H9 (cell line): ENCODE measurements around the gene PIRT. TPM values are rescaled to one million over a fixed set of nuclear protein-coding genes. Genes with fewer than 3 reads are reported as not detected.

Experiments
- DNase-seq: peaks from one replicate; pipeline ENCODE4 v3.0.0-alpha.2; 2017
- H2AFZ ChIP-seq: one replicate; pipeline ENCODE4 v1.6.1; 2013; ENCODE audit warnings: mild to moderate bottlenecking, low read length, control low read depth, moderate library complexity
- H2AK5ac ChIP-seq: 2 replicates; pipeline ENCODE4 v1.6.1; 2013; ENCODE audit warnings: low read length, control low read depth, mixed read lengths; ENCODE audit not compliant: insufficient read length
- H2BK120ac ChIP-seq: one replicate; pipeline ENCODE4 v1.6.1; 2013; ENCODE audit warnings: low read depth, mild to moderate bottlenecking, low read length, control low read depth, inconsistent platforms; ENCODE audit not compliant: poor library complexity, severe bottlenecking
- H2BK12ac ChIP-seq: 2 replicates; pipeline ENCODE4 v1.6.1; 2013; ENCODE audit warnings: low read length, control low read depth, mixed read lengths, low read depth; ENCODE audit not compliant: insufficient read length
- H2BK15ac ChIP-seq: 2 replicates; pipeline ENCODE4 v1.6.1; 2013; ENCODE audit warnings: low read depth, low read length, control low read depth
- H2BK20ac ChIP-seq: one replicate; pipeline ENCODE4 v1.6.1; 2013; ENCODE audit warnings: low read depth, mild to moderate bottlenecking, low read length, control low read depth, inconsistent platforms; ENCODE audit not compliant: poor library complexity, severe bottlenecking
- H2BK5ac ChIP-seq: 2 replicates; pipeline ENCODE4 v1.6.1; 2013; ENCODE audit warnings: low read length, control low read depth, mixed read lengths; ENCODE audit not compliant: insufficient read length
- H3K14ac ChIP-seq: 2 replicates; pipeline ENCODE4 v1.6.1; 2013; ENCODE audit warnings: low read length, control low read depth; ENCODE audit not compliant: insufficient read depth
- H3K18ac ChIP-seq: 2 replicates; pipeline ENCODE4 v1.6.1; 2013; ENCODE audit warnings: low read depth, mild to moderate bottlenecking, mixed read lengths, low read length, control low read depth; ENCODE audit not compliant: insufficient read length
- H3K23ac ChIP-seq: 2 replicates; pipeline ENCODE4 v1.6.1; 2013; ENCODE audit warnings: low read length, control low read depth, mixed read lengths, low read depth; ENCODE audit not compliant: insufficient read length
- H3K23me2 ChIP-seq: 2 replicates; pipeline ENCODE4 v1.6.1; 2013; ENCODE audit warnings: low read depth, mild to moderate bottlenecking, mixed read lengths, low read length, control low read depth; ENCODE audit not compliant: insufficient read length, poor library complexity, severe bottlenecking
- H3K27ac ChIP-seq: 2 replicates; pipeline ENCODE4 v1.5.1; 2013; ENCODE audit warnings: low read length, control low read depth, mixed read lengths, low read depth; ENCODE audit not compliant: insufficient read length
- H3K27me3 ChIP-seq: 2 replicates; pipeline ENCODE4 v1.6.1; 2013; ENCODE audit warnings: low read length, control low read depth, inconsistent platforms; ENCODE audit not compliant: insufficient read depth
- H3K4ac ChIP-seq: 2 replicates; pipeline ENCODE4 v1.6.1; 2013; ENCODE audit warnings: low read depth, mild to moderate bottlenecking, control low read depth, inconsistent platforms, low read length, moderate library complexity
- H3K4me1 ChIP-seq: 2 replicates; pipeline ENCODE4 v1.6.1; 2013; ENCODE audit warnings: low read length, control low read depth, inconsistent platforms; ENCODE audit not compliant: insufficient read depth
- H3K4me2 ChIP-seq: 2 replicates; pipeline ENCODE4 v1.6.1; 2013; ENCODE audit warnings: low read length, control low read depth, mixed read lengths; ENCODE audit not compliant: insufficient read length, insufficient read depth
- H3K56ac ChIP-seq: 2 replicates; pipeline ENCODE4 v1.6.1; 2013; ENCODE audit warnings: low read depth, mild to moderate bottlenecking, mixed read lengths, low read length, control low read depth; ENCODE audit not compliant: insufficient read length
- H3K79me1 ChIP-seq: 2 replicates; pipeline ENCODE4 v1.6.1; 2013; ENCODE audit warnings: low read depth, mild to moderate bottlenecking, moderate library complexity, low read length, control low read depth, inconsistent platforms; ENCODE audit not compliant: insufficient read depth, poor library complexity, severe bottlenecking
- H3K79me2 ChIP-seq: 2 replicates; pipeline ENCODE4 v1.6.1; 2013; ENCODE audit warnings: low read length, control low read depth, inconsistent platforms; ENCODE audit not compliant: insufficient read depth
- H3K9ac ChIP-seq: 2 replicates; pipeline ENCODE4 v1.6.1; 2013; ENCODE audit warnings: low read length, control low read depth, mixed read lengths; ENCODE audit not compliant: insufficient read length; ENCODE audit errors: extremely low read depth
- H3K9me3 ChIP-seq: one replicate; pipeline ENCODE4 v1.6.1; 2013; ENCODE audit warnings: low read depth, low read length, inconsistent platforms; ENCODE audit not compliant: control insufficient read depth
- H3T11ph ChIP-seq: one replicate; pipeline ENCODE4 v1.6.1; 2013; ENCODE audit warnings: mild to moderate bottlenecking, low read length, control low read depth, inconsistent platforms
- H4K20me1 ChIP-seq: one replicate; pipeline ENCODE4 v1.6.1; 2013; ENCODE audit not compliant: control insufficient read depth, insufficient read length, insufficient read depth
- H4K5ac ChIP-seq: 2 replicates; pipeline ENCODE4 v1.6.1; 2013; ENCODE audit warnings: low read depth, mild to moderate bottlenecking, mixed read lengths, low read length, control low read depth; ENCODE audit not compliant: insufficient read length
- H4K8ac ChIP-seq: replicated peaks from 2 replicates; pipeline ENCODE4 v1.6.1; 2013; ENCODE audit warnings: low read length, control low read depth, mixed read lengths, low read depth; ENCODE audit not compliant: insufficient read length
- H4K91ac ChIP-seq: 2 replicates; pipeline ENCODE4 v1.6.1; 2013; ENCODE audit warnings: low read depth, mild to moderate bottlenecking, moderate library complexity, mixed read lengths, low read length, control low read depth; ENCODE audit not compliant: insufficient read length
- H3K27ac Mint-ChIP-seq, 3 experiments: 2 replicates in 2 of 3; 3 replicates in 1 of 3; pipeline ENCODE4 v1.8.0; 2020 to 2021; ENCODE audit warnings: mixed read lengths in 3 of 3, mild to moderate bottlenecking in 1 of 3, moderate library complexity in 1 of 3
- H3K27me3 Mint-ChIP-seq: 2 replicates; pipeline ENCODE4 v1.8.0; 2021; ENCODE audit warnings: low read depth, mild to moderate bottlenecking, moderate library complexity, mixed read lengths
- H3K36me3 Mint-ChIP-seq, 3 experiments: 2 replicates in 2 of 3; 3 replicates in 1 of 3; pipeline ENCODE4 v1.8.0; 2020 to 2021; ENCODE audit warnings: low read depth in 3 of 3, mixed read lengths in 3 of 3; ENCODE audit not compliant: insufficient read depth in 1 of 3
- H3K4me1 Mint-ChIP-seq, 2 experiments: 2 replicates each; pipeline ENCODE4 v1.8.0; 2020; ENCODE audit warnings: mixed read lengths in 2 of 2
- H3K4me3 Mint-ChIP-seq, 2 experiments: 2 replicates in 1 of 2; 3 replicates in 1 of 2; pipeline ENCODE4 v1.8.0; 2020 to 2021; ENCODE audit warnings: mild to moderate bottlenecking in 2 of 2, mixed read lengths in 2 of 2, moderate library complexity in 1 of 2
- H3K9me3 Mint-ChIP-seq, 2 experiments: 2 replicates in 1 of 2; 3 replicates in 1 of 2; pipeline ENCODE4 v1.8.0; 2020; ENCODE audit warnings: mild to moderate bottlenecking in 2 of 2, mixed read lengths in 2 of 2, moderate library complexity in 1 of 2
- WGBS: extraction: QIAGEN DNeasy Blood & Tissue Kit; methylation state at CpG from one replicate; pipeline ENCODE4 v1.1.7; 2013; ENCODE audit warnings: missing lambda C conversion rate, low lambda C conversion rate, mixed read lengths; ENCODE audit not compliant: insufficient read length; ENCODE audit errors: extremely low coverage; 5-methylcytosine and 5-hydroxymethylcytosine counted together
- total RNA-seq: library from RNA; stranded (reverse); gene quantifications from 2 replicates; pipeline ENCODE4 v1.2.1, GENCODE V29; 2021
- TF ChIP-seq, protein P1 (sequence below): fragments of 200-600 bp; sonication (generic); conservative IDR thresholded peaks from 3 replicates; pipeline ENCODE4 v1.8.0; 2021; ENCODE audit warnings: antibody characterized with exemption, mild to moderate bottlenecking

The PIRT gene
- total RNA-seq, 1 experiment from 2014 or later: not detected

DNA sequence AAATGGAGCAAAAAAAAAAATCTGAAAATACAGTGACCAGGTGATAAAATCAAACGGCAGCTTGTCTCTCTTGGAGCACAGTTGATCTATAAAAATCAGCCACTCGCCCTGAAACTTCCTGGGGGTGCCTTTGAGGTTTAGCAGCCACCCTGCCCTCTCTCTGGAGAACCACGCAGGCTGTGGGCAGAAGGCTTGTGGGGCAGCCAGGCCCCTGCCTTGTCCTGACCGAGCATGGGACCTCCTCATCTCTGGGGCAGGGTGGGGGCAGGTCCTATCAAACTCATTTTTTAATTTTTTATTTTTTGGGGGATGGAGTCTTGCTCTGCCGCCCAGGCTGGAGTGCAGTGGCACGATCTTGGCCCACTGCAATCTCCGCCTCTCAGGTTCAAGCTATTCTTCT is 39.0 kb downstream of the PIRT start:
- no peak overlapping the region for H4K8ac ChIP-seq
- no CpG with 5 or more reads among the region's 7 CpGs for WGBS

More for the DNA sequence above, 39.0 kb downstream of the PIRT start:
- TF ChIP-seq, protein P1, sequence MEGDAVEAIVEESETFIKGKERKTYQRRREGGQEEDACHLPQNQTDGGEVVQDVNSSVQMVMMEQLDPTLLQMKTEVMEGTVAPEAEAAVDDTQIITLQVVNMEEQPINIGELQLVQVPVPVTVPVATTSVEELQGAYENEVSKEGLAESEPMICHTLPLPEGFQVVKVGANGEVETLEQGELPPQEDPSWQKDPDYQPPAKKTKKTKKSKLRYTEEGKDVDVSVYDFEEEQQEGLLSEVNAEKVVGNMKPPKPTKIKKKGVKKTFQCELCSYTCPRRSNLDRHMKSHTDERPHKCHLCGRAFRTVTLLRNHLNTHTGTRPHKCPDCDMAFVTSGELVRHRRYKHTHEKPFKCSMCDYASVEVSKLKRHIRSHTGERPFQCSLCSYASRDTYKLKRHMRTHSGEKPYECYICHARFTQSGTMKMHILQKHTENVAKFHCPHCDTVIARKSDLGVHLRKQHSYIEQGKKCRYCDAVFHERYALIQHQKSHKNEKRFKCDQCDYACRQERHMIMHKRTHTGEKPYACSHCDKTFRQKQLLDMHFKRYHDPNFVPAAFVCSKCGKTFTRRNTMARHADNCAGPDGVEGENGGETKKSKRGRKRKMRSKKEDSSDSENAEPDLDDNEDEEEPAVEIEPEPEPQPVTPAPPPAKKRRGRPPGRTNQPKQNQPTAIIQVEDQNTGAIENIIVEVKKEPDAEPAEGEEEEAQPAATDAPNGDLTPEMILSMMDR: no peak
- H3K4me3 Mint-ChIP-seq: no peak overlapping the region
- no peak overlapping the region for H3K23ac ChIP-seq
- H2BK15ac ChIP-seq: no peak overlapping the region
- peaks cover 5 to 8% of the 10 kb centered on the region in 2 experiments for H3K4me1 Mint-ChIP-seq
- no peak overlapping the region for H3K27ac Mint-ChIP-seq
- no peaks in the 10 kb centered on the region for H3K9me3 ChIP-seq
- no peak overlapping the region for H3K14ac ChIP-seq
- H3K4ac ChIP-seq: no peak overlapping the region
- no peak overlapping the region for H2BK20ac ChIP-seq
- H3K27me3 ChIP-seq: no peaks in the 10 kb centered on the region
- no peak overlapping the region for H2BK120ac ChIP-seq
- H3K4me2 ChIP-seq: no peak overlapping the region
- H3K27me3 Mint-ChIP-seq: peaks cover 1% of the 10 kb centered on the region; the same call in 1 of the 2 replicates
- H3K18ac ChIP-seq: no peak overlapping the region
- no peak overlapping the region for H4K5ac ChIP-seq
- H2AFZ ChIP-seq: no peak overlapping the region
- H3K79me1 ChIP-seq: no peaks in the 10 kb centered on the region
- no peaks in the 10 kb centered on the region for H3K23me2 ChIP-seq
- H3K56ac ChIP-seq: no peak overlapping the region
- no peaks in the 10 kb centered on the region for H4K20me1 ChIP-seq
- H3K27ac ChIP-seq: no peak overlapping the region
- H3K79me2 ChIP-seq: no peaks in the 10 kb centered on the region
- H4K91ac ChIP-seq: no peak overlapping the region
- H2BK12ac ChIP-seq: no peak overlapping the region
- H3K9ac ChIP-seq: no peak overlapping the region
- no peak overlapping the region for H2BK5ac ChIP-seq
- no peaks in the 10 kb centered on the region for H3K9me3 Mint-ChIP-seq
- peaks cover 3% of the 10 kb centered on the region; the same call in 1 of the 2 replicates for H3K4me1 ChIP-seq
- H2AK5ac ChIP-seq: no peak overlapping the region
- H3K36me3 Mint-ChIP-seq: no peaks in the 10 kb centered on the region
- DNase-seq: no peak
- no peak overlapping the region for H3T11ph ChIP-seq
